ENCODE results near the gene SURF2. TPM values are rescaled to one million over a fixed set of nuclear protein-coding genes. Genes with fewer than 3 reads are reported as not detected.
"Not testable (repeated sequence)": the region's sequence is repeated elsewhere in the genome, so short reads cannot be mapped to it uniquely, and the experiment has no call there.

The SURF2 gene
- 13.5 TPM for total RNA-seq
- long read RNA-seq, transcript SURF2-201 (6 exons, 842 nt): major isoform, 11 of 15 reads
- long read RNA-seq, partial matches to known transcripts: 0 of 15 reads
- long read RNA-seq, other reads (novel, unspliced or antisense): 4 of 15 reads

GRCh38 chr9:133356391-133357091 is at the start of gene SURF2, which contains the start of gene SURF1:
TSS of gene SURF2 (plus strand) at chr9:133356550. CDS start at chr9:133356593, 43 bp downstream.
TSS of gene SURF1 (minus strand) at chr9:133356487. CDS start at chr9:133356453, 34 bp downstream.
- peak; percentile 94 for DNase-seq (ENCODE audit: low spot score)

- no peak for DNase-seq (ENCODE audit: low spot score)
Measured at GRCh38 chr9:133307301-133307700, 49.0 kb upstream of the SURF2 start.

- no peak for DNase-seq (ENCODE audit: low spot score)
Measured at GRCh38 chr9:133309608-133310007, 46.7 kb upstream of the SURF2 start.

GRCh38 chr9:133315997-133316396 is 40.4 kb upstream of the SURF2 start:
- DNase-seq (ENCODE audit: low spot score): no peak

GRCh38 chr9:133317551-133317950 is 38.8 kb upstream of the SURF2 start:
- DNase-seq (ENCODE audit: low spot score): peak; percentile 64

GRCh38 chr9:133320421-133320881 is 35.9 kb upstream of the SURF2 start:
- DNase-seq (ENCODE audit: low spot score): peak; percentile 72

GRCh38 chr9:133321411-133321935 is 34.9 kb upstream of the SURF2 start:
- DNase-seq (ENCODE audit: low spot score): peak; percentile 67

GRCh38 chr9:133322701-133323100 is 33.6 kb upstream of the SURF2 start:
- no peak for DNase-seq (ENCODE audit: low spot score)

- no peak for DNase-seq (ENCODE audit: low spot score)
Measured at GRCh38 chr9:133323211-133323610, 33.1 kb upstream of the SURF2 start.

- DNase-seq (ENCODE audit: low spot score): no peak
Measured at GRCh38 chr9:133323991-133324703, 32.2 kb upstream of the SURF2 start.

- not testable (repeated sequence) for DNase-seq (ENCODE audit: low spot score)
Measured at GRCh38 chr9:133327021-133327420, 29.3 kb upstream of the SURF2 start.

GRCh38 chr9:133327834-133328484 is 28.4 kb upstream of the SURF2 start:
- DNase-seq (ENCODE audit: low spot score): no peak

- DNase-seq (ENCODE audit: low spot score): not testable (repeated sequence)
Measured at GRCh38 chr9:133329306-133330156, 26.8 kb upstream of the SURF2 start.

GRCh38 chr9:133331221-133331620 is 25.1 kb upstream of the SURF2 start:
- DNase-seq (ENCODE audit: low spot score): no peak

- no peak for DNase-seq (ENCODE audit: low spot score)
Measured at GRCh38 chr9:133331641-133332380, 24.5 kb upstream of the SURF2 start.

GRCh38 chr9:133332381-133332730 is 24.0 kb upstream of the SURF2 start:
- DNase-seq (ENCODE audit: low spot score): no peak

- DNase-seq (ENCODE audit: low spot score): no peak
Measured at GRCh38 chr9:133333011-133333410, 23.3 kb upstream of the SURF2 start.

GRCh38 chr9:133333566-133333965 is 22.8 kb upstream of the SURF2 start:
- no peak for DNase-seq (ENCODE audit: low spot score)

- no peak for DNase-seq (ENCODE audit: low spot score)
Measured at GRCh38 chr9:133334161-133334560, 22.2 kb upstream of the SURF2 start.

GRCh38 chr9:133334888-133335287 is 21.5 kb upstream of the SURF2 start:
- not testable (repeated sequence) for DNase-seq (ENCODE audit: low spot score)

Measured in mesenteric fat pad (tissue), 1 donor.